Prostate gland (tissue), 2 donors: ENCODE data around the gene NCF4.

Experiments used
- CTCF ChIP-seq, 4 experiments: fragments of 200-600 bp in 2 of 4; fragments of 450-650 bp in 2 of 4; sonication (generic) in 2 of 4; IDR thresholded peaks; 1 replicate in 3 of 4; 2 replicates in 1 of 4; pipeline ENCODE4 v1.5.1; 2016 to 2019; ENCODE audit warnings: antibody characterized with exemption in 4 of 4, mild to moderate bottlenecking in 2 of 4, moderate library complexity in 2 of 4
- POLR2A ChIP-seq: fragments of 450-650 bp; IDR thresholded peaks from one replicate; pipeline ENCODE4 v1.6.1; 2016; ENCODE audit warnings: antibody characterized with exemption, mild to moderate bottlenecking

GRCh38 chr22:36846949-36847348 is 13.9 kb upstream of the NCF4 start:
- no peak for TF ChIP-seq POLR2A
- no peak for TF ChIP-seq CTCF (IDR thresholded peaks at IDR 0.05)
